Cardiac muscle cell (in vitro differentiated cells and primary cell): ENCODE results near the gene RIMS3. TPM values are rescaled to one million over a fixed set of nuclear protein-coding genes. Genes with fewer than 3 reads are reported as not detected.
A peak's percentile ranks its signal among the peaks of the same experiment; 100 is the strongest.
"Not testable (repeated sequence)": the region's sequence is repeated elsewhere in the genome, so short reads cannot be mapped to it uniquely, and the experiment has no call there.

Source experiments
- DNase-seq, 2 donors: peaks; one replicate each; pipeline versions ENCODE4 v3.0.0 to v3.0.0-alpha.2; 2010 to 2017; ENCODE audit warnings: low read depth in 1 of 2, low spot score in 1 of 2
- H3K27ac ChIP-seq: fragments of 200-600 bp; sonication (generic); 2 replicates; pipeline ENCODE4 v1.5.1; 2016
- H3K27me3 ChIP-seq: fragments of 200-600 bp; sonication (generic); 2 replicates; pipeline ENCODE4 v1.6.0; 2016; ENCODE audit warnings: control low read depth
- H3K36me3 ChIP-seq: fragments of 200-600 bp; sonication (generic); 2 replicates; pipeline ENCODE4 v1.5.1; 2016; ENCODE audit warnings: control low read depth
- H3K4me1 ChIP-seq: fragments of 200-600 bp; sonication (generic); 2 replicates; pipeline ENCODE4 v1.8.1; 2017; ENCODE audit warnings: low read depth, mild to moderate bottlenecking, mixed run types
- H3K4me3 ChIP-seq: fragments of 200-600 bp; sonication (generic); 2 replicates; pipeline ENCODE4 v1.5.1; 2016; ENCODE audit warnings: mild to moderate bottlenecking
- H3K9me3 ChIP-seq: fragments of 200-600 bp; sonication (generic); 2 replicates; pipeline ENCODE4 v1.5.1; 2017; ENCODE audit warnings: low read depth, mild to moderate bottlenecking, control low read depth
- polyA plus RNA-seq: library from polyadenylated mRNA; unstranded; fragments of >200 nt; fragmentation: Nextera tagmentation; extraction: Ambion mirVana; gene quantifications from 2 replicates; pipeline ENCODE4 v1.2.1, GENCODE V29; 2016
- total RNA-seq: library from RNA; depleted of rRNA; stranded (reverse); fragments of >200 nt; gene quantifications from 2 replicates; pipeline ENCODE4 v1.2.3, GENCODE V29; 2016
- TF ChIP-seq, protein P1 (sequence below): IDR thresholded peaks from 2 replicates; pipeline ENCODE4 v1.5.1; 2012; ENCODE audit warnings: low read depth, mild to moderate bottlenecking, low read length

The RIMS3 gene
- total and polyA plus RNA-seq, 2 experiments from 2014 or later: 29.7 to 39.3 TPM

- H3K9me3 ChIP-seq: no peaks in the 10 kb centered on the region
- TF ChIP-seq, protein P1, sequence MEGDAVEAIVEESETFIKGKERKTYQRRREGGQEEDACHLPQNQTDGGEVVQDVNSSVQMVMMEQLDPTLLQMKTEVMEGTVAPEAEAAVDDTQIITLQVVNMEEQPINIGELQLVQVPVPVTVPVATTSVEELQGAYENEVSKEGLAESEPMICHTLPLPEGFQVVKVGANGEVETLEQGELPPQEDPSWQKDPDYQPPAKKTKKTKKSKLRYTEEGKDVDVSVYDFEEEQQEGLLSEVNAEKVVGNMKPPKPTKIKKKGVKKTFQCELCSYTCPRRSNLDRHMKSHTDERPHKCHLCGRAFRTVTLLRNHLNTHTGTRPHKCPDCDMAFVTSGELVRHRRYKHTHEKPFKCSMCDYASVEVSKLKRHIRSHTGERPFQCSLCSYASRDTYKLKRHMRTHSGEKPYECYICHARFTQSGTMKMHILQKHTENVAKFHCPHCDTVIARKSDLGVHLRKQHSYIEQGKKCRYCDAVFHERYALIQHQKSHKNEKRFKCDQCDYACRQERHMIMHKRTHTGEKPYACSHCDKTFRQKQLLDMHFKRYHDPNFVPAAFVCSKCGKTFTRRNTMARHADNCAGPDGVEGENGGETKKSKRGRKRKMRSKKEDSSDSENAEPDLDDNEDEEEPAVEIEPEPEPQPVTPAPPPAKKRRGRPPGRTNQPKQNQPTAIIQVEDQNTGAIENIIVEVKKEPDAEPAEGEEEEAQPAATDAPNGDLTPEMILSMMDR: peak; percentile 46
- no peak overlapping the region for H3K4me3 ChIP-seq
- no peak overlapping the region for H3K27ac ChIP-seq
- peaks cover 4% of the 10 kb centered on the region for H3K4me1 ChIP-seq
- peaks cover 57% of the 10 kb centered on the region for H3K27me3 ChIP-seq
- H3K36me3 ChIP-seq: no peaks in the 10 kb centered on the region
- DNase-seq: peak in 1 of 2 donors; percentile 48
Observed at GRCh38 chr1:40592107-40592803, 73.2 kb downstream of the RIMS3 start.

- no peak for DNase-seq
- Histone ChIP-seq H3K4me1 (peaks cover 10% of the 10 kb centered on the region), H3K27ac (no peak overlapping the region), H3K36me3 (no peaks in the 10 kb centered on the region), H3K4me3 (no peak overlapping the region), H3K9me3 (no peaks in the 10 kb centered on the region), H3K27me3 (peaks cover 68% of the 10 kb centered on the region)
- TF ChIP-seq, protein P1: no peak
Observed at GRCh38 chr1:40588586-40588985, 76.9 kb downstream of the RIMS3 start.

DNA sequence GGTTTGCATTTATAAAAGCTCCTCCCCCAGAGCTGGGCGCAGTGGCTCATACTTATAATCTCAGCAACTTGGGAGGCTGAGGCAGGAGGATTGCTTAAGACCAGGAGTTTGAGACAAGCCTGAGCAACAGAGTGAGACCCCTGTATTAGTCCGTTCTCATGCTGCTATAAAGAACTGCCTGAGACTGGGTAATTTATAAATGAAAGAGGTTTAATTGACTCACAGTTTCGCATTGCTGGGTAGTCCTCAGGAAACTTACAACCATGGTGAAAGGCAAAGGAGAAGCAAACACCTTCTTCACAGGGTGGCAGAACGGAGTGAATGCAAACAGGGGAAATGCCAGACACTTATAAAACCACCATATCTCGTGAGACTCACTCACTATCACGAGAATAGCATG lies 81.5 kb downstream of the RIMS3 start:
- TF ChIP-seq, protein P1: no peak
- no peak for DNase-seq
- no peak overlapping the region for H3K27ac ChIP-seq

DNA sequence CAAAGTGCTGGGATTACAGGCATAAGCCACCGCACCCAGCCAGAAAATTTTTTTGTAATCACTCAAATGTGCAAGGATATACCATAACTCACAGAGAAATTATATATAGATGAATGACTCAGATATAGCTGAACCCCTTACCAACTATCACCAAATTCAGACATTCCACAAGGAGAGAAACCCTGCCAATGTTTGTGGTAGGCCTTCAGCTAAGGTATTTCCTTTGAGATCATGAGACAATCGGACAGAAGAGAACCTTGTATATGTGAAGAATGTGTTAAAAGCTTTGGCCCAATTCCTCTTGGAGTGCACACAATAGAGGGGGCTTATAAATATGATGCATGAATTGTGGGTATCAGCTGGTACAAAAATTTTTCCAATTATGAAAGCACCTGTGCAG lies 83.4 kb downstream of the RIMS3 start:
- Histone ChIP-seq H3K9me3 (no peaks in the 10 kb centered on the region), H3K4me1 (peaks cover 6% of the 10 kb centered on the region), H3K27ac (no peak overlapping the region), H3K36me3 (no peaks in the 10 kb centered on the region), H3K4me3 (no peak overlapping the region), H3K27me3 (peaks cover 72% of the 10 kb centered on the region)
- peak in 1 of 2 donors; percentile 41 for DNase-seq
- TF ChIP-seq, protein P1: no peak

More for the DNA sequence above, 81.5 kb downstream of the RIMS3 start:
- Histone ChIP-seq H3K9me3 (no peaks in the 10 kb centered on the region), H3K4me1 (peaks cover 6% of the 10 kb centered on the region), H3K4me3 (no peak overlapping the region), H3K36me3 (no peaks in the 10 kb centered on the region), H3K27me3 (peaks cover 87% of the 10 kb centered on the region)

GRCh38 chr1:40575336-40575735 lies 90.1 kb downstream of the RIMS3 start:
- no peaks in the 10 kb centered on the region for H3K9me3 ChIP-seq
- H3K4me1 ChIP-seq: no peaks in the 10 kb centered on the region
- DNase-seq: no peak
- H3K36me3 ChIP-seq: no peaks in the 10 kb centered on the region
- H3K4me3 ChIP-seq: no peak overlapping the region
- no peak overlapping the region for H3K27ac ChIP-seq
- H3K27me3 ChIP-seq: peaks cover 35% of the 10 kb centered on the region
- TF ChIP-seq, protein P1: no peak

DNA sequence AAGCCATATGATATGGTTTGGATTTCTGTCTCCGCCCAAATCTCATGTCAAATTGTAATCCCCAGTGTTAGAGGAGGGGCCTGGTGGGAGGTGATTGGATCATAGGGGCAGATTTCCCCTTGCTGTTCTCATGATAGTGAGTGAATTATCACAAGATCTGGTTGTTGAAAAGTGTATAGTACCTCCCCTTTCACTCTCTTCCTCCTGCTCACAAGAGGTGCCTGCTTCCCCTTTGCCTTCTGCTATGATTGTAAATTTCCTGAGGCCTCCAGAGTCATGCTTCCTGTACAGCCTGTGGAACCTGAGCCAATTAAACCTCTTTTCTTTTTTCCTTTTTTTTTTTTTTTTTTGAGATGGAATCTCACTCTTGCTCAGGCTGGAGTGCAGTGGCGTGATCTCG lies 90.7 kb downstream of the RIMS3 start:
- not testable (repeated sequence) for H3K9me3 ChIP-seq, H3K27ac ChIP-seq, H3K4me3 ChIP-seq, H3K4me1 ChIP-seq, H3K36me3 ChIP-seq
- peak in 1 of 2 donors; percentile 23 for DNase-seq
- H3K27me3 ChIP-seq: peaks cover 30% of the 10 kb centered on the region

Other genes starting within 250 kb of the RIMS3 start
- gene ZFP69B, start 215.2 kb downstream of the RIMS3 start, total RNA-seq: 2.3 and 2.7 TPM in 2 replicates
- gene ZFP69B, start 215.2 kb downstream of the RIMS3 start, polyA plus RNA-seq: 3.2 and 3.7 TPM in 2 replicates
- gene ZFP69, start 188.4 kb downstream of the RIMS3 start, total RNA-seq: 2.9 and 4.9 TPM in 2 replicates
- gene ZFP69, start 188.4 kb downstream of the RIMS3 start, polyA plus RNA-seq: 3.2 and 7.2 TPM in 2 replicates
- 6.3 and 6.6 TPM in 2 replicates for gene EXO5, start 156.9 kb downstream of the RIMS3 start, total RNA-seq
- 6.1 and 8.9 TPM in 2 replicates for gene EXO5, start 156.9 kb downstream of the RIMS3 start, polyA plus RNA-seq
- 3.6 and 7.4 TPM in 2 replicates for gene ZNF684, start 134.0 kb downstream of the RIMS3 start, total RNA-seq
- 8.2 TPM in 2 replicates for gene ZNF684, start 134.0 kb downstream of the RIMS3 start, polyA plus RNA-seq
- gene NFYC, start 26.0 kb upstream of the RIMS3 start, total RNA-seq: 124 and 130 TPM in 2 replicates
- 143 and 149 TPM in 2 replicates for gene NFYC, start 26.0 kb upstream of the RIMS3 start, polyA plus RNA-seq
- 1.3 and 3.7 TPM in 2 replicates for gene KCNQ4, start 118.1 kb upstream of the RIMS3 start, total RNA-seq
- gene KCNQ4, start 118.1 kb upstream of the RIMS3 start, polyA plus RNA-seq: 0.13 and 1.0 TPM in 2 replicates
- gene CITED4, start 196.7 kb upstream of the RIMS3 start, total RNA-seq: 92.7 and 98.6 TPM in 2 replicates
- 180 and 207 TPM in 2 replicates for gene CITED4, start 196.7 kb upstream of the RIMS3 start, polyA plus RNA-seq